Mesenteric fat pad (tissue), 1 donor: Measurements from ENCODE around the gene C22orf31. TPM values are rescaled to one million over a fixed set of nuclear protein-coding genes. Genes with fewer than 3 reads are reported as not detected.
"Not testable (repeated sequence)": the region's sequence is repeated elsewhere in the genome, so short reads cannot be mapped to it uniquely, and the experiment has no call there.

Source experiments
- DNase-seq: peaks from one replicate; pipeline ENCODE4 v3.0.0-alpha.2; 2020; ENCODE audit warnings: low spot score
- long read RNA-seq: library from polyadenylated mRNA; unstranded; transcript quantifications from one replicate; pipeline ENCODE4 v2.0.0, GENCODE V29; 2020
- total RNA-seq: library from RNA; stranded (reverse); fragmentation: NEBNext Ultra II Directional; extraction: Animal tissue kit (Norgen Biotek cat#: 25700); gene quantifications from one replicate; pipeline ENCODE4 v1.2.1, GENCODE V29; 2021
- donor health status: DM: yes; HTN: yes; CAD: no.

C22orf31 gene
- not detected for total RNA-seq
- long read RNA-seq, result 0 reads

DNA sequence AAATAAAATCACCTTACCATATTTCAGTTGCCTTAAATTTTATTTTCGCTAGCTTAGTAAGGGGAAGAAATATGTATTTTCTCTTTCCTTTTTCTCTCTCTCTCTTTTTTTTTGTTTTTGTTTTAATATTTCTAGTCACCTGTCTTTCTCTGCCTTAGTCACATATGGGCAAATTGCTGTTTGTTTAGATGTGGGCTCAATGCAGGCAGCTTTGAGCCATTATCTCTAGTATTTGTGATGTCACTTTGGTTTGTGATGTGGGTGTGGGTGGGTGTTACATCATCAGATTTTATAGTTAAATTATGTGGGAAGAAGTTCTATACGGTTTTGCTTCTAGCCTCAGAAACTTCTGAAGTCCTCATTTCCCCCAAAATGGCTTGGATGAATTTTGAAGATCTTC is at the start of gene C22orf31:
Gene C22orf31 (minus strand): TSS at position 59 of the 400 bp plus-strand sequence. CDS start 39 bp downstream, at position 20.
- DNase-seq, result no peak

DNA sequence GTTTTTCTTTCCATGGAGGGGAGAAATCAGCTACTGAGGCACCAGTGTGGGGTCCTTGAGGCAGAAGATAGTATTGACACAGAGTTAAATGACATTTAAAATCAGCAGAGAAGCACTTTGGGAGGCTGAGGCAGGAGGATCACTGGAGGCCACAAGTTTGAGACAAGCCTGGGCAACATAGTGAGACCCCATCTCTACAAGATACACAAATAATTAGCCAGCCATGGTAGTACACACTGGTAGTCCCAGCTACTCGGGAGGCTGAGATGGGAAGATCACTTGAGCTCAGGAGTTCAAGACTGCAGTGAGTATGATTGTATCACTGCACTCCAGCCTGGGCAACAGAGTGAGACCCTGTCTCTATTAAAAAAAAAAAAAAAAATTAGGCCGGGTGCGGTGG is 49.3 kb upstream of the C22orf31 start:
- no peak for DNase-seq

DNA sequence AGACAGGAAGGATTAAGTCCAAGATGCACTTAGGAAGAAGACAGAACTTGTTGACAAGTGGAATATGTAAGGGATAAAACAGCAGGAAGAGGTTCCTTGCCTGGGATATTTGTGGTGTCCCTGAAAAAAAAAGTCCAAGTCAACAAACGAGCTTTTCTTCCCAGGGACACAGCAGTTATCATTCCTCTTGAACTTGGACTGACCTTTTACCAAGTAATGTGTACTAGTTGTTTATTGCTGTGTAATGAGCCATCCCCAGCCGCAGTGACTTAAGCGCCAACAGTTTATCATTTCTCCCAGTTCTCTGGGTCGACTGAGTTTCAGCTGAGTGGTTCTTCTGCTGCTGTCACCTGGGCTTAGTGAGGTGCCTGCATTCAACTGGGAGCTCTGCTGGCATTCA is 48.2 kb upstream of the C22orf31 start:
- DNase-seq, result no peak

DNA sequence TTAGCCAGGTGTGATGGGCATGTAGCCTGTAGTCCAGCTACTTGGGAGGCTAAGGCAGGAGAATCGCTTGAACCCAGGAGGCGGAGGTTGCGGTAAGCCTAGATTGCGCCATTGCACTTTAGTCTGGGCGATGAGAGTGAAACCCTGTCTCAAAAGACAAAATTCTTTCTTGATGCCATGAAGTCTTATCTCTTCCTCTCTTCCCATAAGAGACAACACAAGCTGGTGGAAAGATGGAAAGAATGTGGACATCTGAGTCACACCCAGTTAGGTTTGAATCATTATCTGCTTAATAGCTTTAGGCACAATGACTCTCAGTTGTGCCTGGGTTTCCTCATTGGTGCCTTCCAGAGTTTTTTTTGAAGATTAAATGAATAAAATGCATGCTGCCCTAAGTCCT is 46.5 kb upstream of the C22orf31 start:
- no peak for DNase-seq

- no peak for DNase-seq
Observed at GRCh38 chr22:29106839-29107238, 45.2 kb upstream of the C22orf31 start.

DNA sequence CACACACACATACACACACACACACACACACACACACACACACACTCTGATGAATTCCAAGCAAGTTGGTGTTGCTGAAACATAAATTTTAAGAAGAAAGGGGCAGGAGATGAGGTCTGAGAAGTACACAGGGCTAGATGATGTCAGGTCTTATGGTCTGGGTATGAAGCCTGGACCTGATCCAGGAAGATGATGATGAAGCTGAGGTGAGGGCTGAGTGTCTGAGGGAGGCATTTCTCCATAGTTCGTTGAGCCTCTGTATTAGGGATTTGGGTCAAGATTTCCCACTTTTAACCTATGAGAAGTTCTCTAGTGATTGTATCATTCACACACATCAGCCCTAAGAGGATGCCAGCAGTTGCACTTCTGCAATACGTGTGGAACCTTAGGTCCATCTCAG is 43.8 kb upstream of the C22orf31 start:
- no peak for DNase-seq

DNA sequence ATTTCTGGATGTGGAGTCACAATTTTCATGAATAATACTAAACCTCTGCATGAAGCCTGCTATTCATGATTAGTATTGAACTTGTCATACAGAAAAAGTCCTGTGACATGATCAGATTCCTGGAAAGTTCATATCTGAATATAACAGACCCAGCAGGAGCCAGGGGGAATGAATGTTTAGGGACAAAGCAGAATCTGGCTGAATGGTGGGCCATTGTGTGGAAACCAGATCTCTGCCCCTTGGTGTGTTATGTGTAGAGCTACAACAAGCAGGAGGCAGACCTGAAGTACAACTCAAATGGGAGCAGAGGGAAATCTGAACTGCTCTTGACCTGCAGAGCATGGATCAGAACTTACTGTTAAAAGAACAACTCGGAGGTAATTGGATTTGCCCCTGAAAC is 41.5 kb upstream of the C22orf31 start:
- no peak for DNase-seq

- DNase-seq, result no peak
Observed at GRCh38 chr22:29102300-29102699, 40.7 kb upstream of the C22orf31 start.

DNA sequence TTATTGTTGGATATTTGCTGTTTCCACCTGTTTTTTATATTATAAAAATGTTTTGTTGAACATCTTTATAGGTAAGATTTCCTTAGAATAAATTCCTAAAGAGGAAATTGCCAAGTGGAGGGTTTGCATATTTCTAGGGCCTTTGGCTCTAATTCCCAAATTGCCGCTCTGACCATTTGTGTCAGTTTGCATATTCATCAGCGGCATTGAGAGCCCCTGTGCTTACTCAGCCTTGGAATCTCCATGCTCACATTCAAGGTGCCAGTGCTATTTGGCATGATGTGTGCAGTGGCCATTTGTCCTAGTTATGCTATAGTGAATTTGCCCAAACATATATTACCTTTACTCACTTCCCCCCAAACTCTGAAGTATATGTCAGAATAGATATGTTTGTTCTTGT is 36.7 kb upstream of the C22orf31 start:
- no peak for DNase-seq

DNA sequence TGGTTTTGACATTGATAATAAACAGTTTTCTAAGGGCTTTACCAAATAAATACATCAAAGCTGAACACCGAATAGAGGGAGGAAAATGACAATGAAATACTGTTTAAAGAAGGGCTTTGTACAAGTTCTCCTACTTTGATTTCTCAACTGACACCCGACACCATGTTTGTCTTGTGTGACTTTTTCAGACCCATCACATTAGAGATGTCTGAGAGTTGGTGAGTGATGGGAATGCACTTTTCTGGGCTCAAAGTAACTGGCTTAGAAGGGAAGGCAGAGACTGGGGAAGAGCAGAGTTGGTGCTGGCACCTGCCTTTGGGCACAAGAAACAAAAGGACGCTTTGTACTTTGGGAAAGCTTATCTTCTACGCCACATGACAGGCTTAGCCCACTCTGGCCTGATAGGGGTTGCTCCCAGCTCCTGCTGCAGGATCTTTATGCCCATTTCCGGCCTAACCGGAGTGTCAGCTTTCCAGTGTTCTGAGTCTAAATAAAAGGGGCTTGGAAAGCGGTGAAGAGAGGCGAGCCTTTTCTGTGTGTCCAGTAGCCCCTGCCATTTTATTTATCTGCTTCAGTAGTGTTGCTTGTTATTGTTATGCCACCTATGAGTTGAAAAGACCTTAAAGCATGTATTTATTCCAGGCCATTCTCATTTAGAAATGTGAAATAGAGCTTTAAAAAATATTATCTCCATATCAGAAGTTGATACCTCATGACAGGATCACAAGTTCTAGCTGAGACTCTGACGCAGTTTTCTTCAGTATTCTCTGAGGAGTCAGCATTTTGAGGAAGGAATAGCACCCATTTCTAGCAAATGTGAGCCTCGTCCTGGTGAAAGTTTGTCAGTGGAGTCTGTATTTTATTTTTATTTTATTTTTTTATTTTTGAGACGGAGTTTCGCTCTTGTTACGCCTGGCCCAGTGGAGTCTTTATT is 35.4 kb upstream of the C22orf31 start:
- DNase-seq, result no peak

DNA sequence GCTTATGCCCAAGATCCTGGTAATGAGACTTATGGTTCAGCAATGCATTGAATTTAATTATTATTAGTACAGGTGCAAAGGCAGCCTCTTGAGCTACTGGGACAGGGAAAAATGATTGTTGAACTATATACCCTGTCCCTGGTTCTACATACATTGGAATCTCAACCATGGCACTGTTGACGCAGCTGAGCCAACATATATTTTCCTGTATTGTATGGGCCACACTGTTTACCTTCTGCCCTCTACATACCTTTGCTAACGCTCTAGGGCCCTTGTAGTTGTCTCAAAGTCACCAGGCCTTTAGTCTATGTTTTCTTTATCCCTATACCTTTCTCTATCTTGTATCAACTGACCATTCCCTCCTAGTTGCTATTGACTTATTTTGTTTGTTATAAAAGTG is 33.8 kb upstream of the C22orf31 start:
- no peak for DNase-seq

- no peak for DNase-seq
Observed at GRCh38 chr22:29093501-29094300, 32.1 kb upstream of the C22orf31 start.

GRCh38 chr22:29093030-29093429 is 31.4 kb upstream of the C22orf31 start:
- DNase-seq, result no peak

DNA sequence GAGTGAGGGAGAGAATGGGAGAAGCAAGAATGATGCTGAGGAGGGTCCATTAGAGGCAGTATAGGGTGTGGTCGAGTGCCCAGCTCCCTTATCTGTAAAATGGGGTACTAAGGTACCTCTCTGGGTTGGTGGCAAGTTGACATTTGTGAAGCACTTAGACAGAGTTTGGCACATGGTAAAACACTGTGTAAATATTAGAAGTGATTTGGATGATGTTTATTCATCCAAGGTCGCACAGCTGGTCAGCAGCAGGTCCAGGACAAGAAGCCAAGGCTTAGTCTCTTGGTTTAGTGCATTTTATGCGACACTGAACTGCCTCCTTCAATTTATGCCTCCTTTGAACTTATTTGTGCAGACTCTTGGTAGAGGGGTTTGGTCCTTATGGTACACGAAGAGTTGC is 30.6 kb upstream of the C22orf31 start:
- DNase-seq, result no peak

- no peak for DNase-seq
Observed at GRCh38 chr22:29090039-29090438, 28.4 kb upstream of the C22orf31 start.

DNA sequence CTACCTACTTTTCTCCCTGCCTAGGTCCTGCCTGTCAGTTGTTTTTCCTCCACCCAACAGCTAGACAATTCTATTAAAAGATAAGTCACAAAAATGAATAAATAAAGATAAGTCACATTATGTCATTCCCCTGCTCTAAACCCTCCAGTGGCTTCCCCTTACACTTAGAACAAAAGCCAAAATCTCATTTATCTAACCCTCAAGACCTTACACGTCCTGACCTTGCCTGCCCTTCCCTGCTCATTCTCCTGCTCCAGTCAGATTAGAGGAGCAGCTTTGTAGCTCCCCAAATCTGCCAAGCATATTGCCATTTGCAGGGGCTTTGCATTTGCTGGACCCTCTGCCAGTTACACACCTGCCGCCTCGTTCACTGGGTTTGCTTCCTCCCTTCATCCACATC is 27.9 kb upstream of the C22orf31 start:
- DNase-seq, result no peak

DNA sequence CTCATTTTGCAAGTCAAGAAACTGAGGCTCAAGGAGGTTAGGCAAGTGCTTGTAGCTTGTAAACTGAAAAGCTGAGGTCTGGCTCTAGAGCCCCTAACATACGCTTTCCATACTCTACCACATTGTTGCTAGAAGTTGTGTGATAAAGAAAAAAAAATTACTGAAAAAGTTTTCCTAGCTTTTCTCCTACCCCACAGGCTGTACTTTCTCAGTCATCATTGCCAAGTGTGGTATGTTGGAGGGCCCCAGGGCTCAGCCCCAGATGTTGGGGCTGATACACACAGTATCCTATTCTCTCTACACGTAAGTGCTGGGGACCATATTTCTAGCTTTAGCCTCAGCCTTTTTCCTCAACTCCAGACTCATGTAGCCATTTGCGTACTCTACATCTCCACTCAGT is 27.2 kb upstream of the C22orf31 start:
- no peak for DNase-seq

- DNase-seq, result no peak
Observed at GRCh38 chr22:29087012-29087411, 25.4 kb upstream of the C22orf31 start.

DNA sequence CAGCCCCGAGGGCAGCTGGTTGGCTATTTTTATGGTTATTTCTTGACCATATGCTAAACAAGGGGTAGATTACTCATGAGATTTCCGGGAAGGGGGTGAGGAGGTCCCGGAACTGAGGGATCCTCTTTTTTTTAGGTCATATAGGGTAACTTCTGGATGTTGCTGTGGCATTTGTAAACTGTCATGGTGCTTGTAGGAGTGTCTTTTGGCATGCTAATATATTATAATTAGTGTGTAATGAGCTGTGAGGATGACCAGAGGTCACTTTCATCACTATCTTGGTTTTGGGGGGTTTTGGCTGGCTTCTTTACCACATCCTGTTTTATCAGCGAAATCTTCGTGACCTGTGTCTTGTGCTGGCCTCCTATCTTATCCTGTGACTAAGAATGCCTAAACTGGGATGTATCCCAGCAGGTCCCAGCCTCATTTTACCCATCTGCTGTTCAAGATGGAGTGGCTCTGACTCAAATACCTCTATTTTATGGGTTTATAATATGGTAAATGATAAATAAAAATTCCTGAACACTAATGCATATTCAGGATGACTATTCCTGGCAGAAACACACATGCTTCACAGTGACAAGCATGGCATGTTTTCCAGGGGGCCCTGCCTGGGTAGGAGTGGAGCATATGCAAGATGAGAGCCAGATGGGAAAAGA is 22.4 kb upstream of the C22orf31 start:
- no peak for DNase-seq

DNA sequence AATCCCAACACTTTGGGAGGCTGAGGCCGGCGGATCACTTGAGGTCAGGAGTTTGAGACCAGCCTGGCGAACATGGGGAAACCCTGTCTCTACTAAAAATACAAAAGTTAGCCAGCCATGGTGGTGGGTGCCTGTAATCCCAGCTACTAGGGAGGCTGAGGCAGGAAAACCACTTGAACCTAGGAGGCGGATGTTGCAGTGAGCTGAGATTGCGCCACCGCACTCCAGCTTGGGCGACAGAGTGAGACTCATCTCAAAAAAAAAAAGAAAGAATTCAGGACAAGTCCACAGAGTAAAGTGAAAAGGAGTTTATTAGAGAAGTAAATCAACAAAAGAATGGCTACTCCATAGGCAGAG is 21.9 kb upstream of the C22orf31 start:
- DNase-seq, result not testable (repeated sequence)

DNA sequence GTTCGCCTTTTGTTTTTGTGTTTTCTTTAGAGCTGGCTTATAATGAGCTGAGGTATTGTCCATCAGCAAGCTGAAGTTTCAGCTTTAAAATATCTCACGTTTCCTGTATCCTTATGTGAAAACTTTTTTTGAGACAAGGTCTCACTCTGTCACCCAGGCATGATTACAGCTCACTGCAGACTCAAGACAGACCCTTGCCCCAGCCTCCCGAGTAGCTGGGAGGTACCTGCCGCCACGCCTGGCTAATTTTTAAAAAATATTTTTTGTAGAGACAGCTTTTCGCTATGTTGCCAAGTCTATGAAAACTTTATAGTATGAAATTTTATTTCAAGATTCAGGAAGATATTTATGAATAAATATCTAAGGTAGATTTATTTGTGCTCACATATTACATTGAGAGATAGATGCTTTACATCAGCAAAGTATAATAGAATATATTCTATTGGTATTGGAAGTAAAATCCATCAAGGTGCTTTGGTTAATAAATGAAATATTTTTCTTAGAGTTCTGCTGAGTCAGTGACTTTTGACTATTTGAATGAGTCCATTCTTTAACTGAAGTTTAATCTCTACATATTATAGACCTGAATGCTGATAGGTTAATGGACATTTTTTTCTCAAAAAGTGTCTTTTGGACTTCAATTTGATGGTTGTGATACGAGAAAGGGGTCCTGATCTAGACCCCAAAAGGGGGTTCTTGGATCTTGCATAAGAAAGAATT is 21.4 kb upstream of the C22orf31 start:
- no peak for DNase-seq
